ENCODE results near the gene FZR1. TPM values are rescaled to one million over a fixed set of nuclear protein-coding genes. Genes with fewer than 3 reads are reported as not detected.

Gene FZR1
- total and polyA plus RNA-seq, 9 of the 15 experiments (the other 6 are each of a cell fraction or from before 2014, with no cell fraction given) = 0.18 to 48.0 (median 22.2) TPM

- TF ChIP-seq RREB1 (CRISPR knock-in tag; IDR thresholded peaks at IDR 0.05) (0 out of 2 replicates have a peak, but pooled peaks have one; percentile 32), HINFP (tag; conservative IDR thresholded peaks at IDR 0.05; ENCODE audit: low read depth) (no peak), POLR2B (IDR thresholded peaks at IDR 0.05; ENCODE audit: low read depth, partially characterized antibody) (peak; percentile 57), SAP30 (IDR thresholded peaks at IDR 0.05; ENCODE audit: borderline replicate concordance, insufficient read depth, low read depth, low read length, poor library complexity, severe bottlenecking) (peak; percentile 97), TCF7L2 (IDR thresholded peaks at IDR 0.05; ENCODE audit: low read depth, low read length) (peak; percentile 98), SMARCA4 (IDR thresholded peaks at IDR 0.05) (no peak), SIN3A (IDR thresholded peaks at IDR 0.05; ENCODE audit: borderline replicate concordance in 2 of 2, control insufficient read depth in 1 of 2, low read depth in 2 of 2, low read length in 2 of 2) (peak; percentile 34 to 95; a peak in 2 of 4 replicates), ZBTB33 (CRISPR knock-in tag; IDR thresholded peaks at IDR 0.05) (peak; percentile 89), SREBF2 (CRISPR knock-in tag; IDR thresholded peaks at IDR 0.05) (no peak), ERF (CRISPR knock-in tag; IDR thresholded peaks at IDR 0.05) (peak; percentile 51; the same call in 1 of the 2 replicates), DMBX1 (CRISPR knock-in tag; IDR thresholded peaks at IDR 0.05; ENCODE audit: borderline replicate concordance) (0 out of 2 replicates have a peak, but pooled peaks have one; percentile 17), IRF1 (CRISPR knock-in tag; IDR thresholded peaks at IDR 0.05; ENCODE audit: borderline replicate concordance) (no peak), ZNF274 (IDR thresholded peaks at IDR 0.05; ENCODE audit: borderline replicate concordance, low read depth, low read length) (no peak), KLF13 (tag; IDR thresholded peaks at IDR 0.05; ENCODE audit: borderline replicate concordance, low read depth) (peak; percentile 58; the same call in 1 of the 2 replicates), MBD2 (IDR thresholded peaks at IDR 0.05; ENCODE audit: borderline replicate concordance, low read depth) (peak; percentile 99), ARID1B (IDR thresholded peaks at IDR 0.05) (0 out of 2 replicates have a peak, but pooled peaks have one; percentile 28)
Observed at GRCh38 chr19:3500429-3501101, 5.5 kb upstream of the FZR1 start, which contains the start of gene DOHH (continued).
